NCI-H2029 treated with DMSO at 0.1 percent for 48 hours (cell line): ENCODE measurements around the gene SLC2A5.
"Not testable (repeated sequence)": the region's sequence is repeated elsewhere in the genome, so short reads cannot be mapped to it uniquely, and the experiment has no call there.

Source experiments
- DNase-seq: peaks from one replicate; lab custom pipeline; 2025; lab: John Stamatoyannopoulos, UW

The SLC2A5 gene

DNA sequence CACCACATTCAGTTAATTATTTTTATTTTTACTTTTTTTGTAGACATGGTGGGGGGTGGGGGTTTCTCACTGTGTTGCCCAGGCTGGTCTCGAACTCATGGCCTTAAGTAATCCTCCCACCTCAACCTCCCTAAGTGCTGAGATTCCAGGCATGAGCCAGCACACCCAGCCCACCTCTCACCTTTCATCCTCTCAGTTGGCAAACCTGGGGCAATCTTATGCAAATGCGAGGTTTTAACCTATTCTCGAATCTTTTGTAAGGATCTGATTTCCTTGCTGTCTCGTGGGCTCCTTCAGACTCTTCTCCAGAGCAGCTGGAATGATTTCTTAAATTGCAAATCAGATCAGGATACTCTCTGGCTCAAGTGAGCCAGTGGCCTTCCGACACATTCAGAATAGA, 36.1 kb downstream of the SLC2A5 start:
- no peak for DNase-seq

DNA sequence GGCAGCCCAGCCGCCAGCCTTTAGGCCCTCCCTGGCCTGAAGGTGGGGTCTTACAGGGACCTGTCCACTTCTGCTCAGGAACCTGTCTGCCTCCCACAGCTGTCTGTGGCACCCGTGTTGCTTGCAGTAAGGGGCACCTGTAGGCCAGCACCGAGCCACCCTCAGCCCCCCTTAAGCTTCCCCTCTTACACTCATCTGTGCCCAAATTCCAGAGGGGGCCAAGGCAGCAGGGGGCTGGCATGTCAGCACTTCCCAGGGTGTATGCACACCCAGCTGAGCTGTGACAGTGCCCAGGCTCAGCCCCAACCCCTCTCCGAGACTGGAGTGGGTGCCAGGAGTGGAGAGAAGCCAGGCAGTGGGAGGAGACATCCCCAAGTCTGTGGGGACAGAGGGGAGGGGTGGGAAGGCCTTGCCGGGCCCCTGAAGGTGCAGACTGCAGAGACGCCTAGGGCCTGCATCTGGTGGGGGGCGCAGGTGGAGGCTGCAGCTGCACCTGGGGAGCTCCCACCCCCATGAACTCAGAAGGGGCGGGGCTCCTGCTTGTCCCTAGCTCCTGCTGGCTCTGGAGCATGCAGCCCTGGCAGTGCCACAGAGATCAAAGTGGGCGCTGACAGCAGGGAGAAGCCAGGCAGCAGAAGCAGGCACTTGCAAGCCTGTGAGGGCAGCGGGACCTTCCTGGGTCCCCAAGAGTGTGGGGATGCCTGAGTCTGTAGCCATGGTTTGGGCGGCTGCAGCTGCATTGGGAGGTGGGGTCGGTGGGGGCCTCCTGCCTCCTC, 37.8 kb downstream of the SLC2A5 start:
- no peak for DNase-seq

DNA sequence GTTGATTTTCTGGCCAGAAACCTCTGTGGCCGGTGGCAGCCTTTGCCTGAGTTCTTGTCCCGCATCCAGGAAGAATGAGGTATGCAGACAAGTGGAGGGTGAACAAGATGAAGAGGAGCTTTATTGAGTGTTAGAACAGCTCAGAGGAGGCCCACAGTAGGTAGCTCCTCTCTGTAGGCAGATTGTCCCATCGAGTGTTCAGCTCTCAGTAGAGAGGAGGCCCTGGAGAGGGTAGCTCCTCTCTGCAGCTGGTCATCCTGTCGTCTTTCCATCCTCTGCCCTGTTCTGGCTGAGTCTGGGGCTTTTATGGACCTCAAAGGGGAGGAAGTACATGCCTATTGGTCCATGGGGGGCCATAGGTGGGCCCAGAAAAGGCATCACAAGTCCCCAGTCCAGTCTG, 38.4 kb downstream of the SLC2A5 start:
- DNase-seq = not testable (repeated sequence)

DNA sequence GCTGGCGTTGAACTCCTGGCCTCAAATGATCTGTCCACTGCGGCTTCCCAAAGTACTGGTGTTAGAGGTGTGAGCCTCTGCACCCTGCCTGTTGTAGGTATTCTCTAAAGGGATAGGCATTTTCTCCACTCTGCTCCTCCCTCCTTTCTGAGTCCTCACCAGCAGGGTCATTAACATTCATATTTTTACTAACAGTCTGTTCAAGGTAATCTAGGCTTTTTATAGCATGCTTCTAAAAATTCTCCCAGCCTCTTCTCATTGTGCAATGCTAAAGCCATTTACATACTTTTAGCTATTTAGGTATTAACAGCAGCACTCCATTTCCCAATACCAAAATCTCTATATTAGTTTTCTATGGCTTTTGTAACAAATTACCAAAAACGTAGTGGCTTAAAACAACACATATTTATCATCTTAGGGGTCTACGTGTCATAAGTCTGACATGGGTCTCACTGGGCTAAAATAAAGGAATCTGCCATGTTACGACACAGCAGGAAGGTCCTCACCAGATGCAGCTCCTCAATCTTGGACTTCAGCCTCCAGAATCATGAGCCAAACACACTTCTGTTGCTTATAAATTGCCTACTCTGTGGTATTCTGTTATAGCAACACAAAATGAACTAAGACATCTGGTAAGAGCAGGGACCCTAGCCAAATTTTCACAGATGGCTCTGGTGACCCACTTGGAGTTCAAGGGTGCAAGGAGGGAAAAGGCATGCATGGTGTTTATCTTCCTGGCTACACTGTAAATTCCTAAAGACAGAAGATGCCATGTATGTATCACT, 40.3 kb downstream of the SLC2A5 start:
- no peak for DNase-seq

DNA sequence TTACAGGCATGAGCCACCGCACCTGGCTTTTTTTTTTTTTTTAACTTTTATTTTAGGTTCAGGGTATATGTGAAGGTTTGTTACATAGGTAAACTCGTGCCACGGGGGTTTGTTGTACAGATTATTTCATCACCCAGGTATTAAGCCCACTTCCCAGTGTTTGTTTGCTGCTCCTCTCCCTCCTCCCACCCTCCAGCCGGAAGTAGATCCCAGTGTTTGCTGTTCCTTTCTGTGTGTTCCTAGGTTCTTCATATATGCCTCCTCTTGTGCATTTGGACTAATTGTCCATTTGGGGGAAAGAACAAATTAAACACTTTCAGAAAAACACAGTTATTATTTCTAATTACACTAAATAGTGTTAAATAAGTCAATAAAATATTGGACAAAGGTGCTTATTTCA, 42.1 kb downstream of the SLC2A5 start:
- DNase-seq = peak; percentile 25

DNA sequence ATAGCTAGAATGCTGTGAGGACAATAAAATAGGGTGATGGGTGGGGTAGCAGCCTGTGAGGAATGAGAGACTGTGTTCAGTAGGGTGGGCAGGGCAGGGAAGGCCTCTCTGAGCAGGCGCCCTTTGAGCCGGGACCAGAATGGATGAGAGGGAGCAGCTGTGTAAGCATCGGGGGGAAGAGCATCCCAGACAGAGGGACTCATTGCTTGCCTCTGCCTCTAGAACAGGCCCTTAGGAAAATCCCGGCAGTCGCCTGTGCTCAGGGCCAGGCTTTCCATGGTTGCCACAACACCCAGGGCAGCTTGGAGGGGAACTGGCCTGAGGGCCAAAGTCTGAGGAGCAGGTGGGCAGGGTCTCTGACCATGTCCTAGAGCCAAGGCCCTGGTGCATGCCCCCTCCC, 44.0 kb downstream of the SLC2A5 start:
- no peak for DNase-seq

DNA sequence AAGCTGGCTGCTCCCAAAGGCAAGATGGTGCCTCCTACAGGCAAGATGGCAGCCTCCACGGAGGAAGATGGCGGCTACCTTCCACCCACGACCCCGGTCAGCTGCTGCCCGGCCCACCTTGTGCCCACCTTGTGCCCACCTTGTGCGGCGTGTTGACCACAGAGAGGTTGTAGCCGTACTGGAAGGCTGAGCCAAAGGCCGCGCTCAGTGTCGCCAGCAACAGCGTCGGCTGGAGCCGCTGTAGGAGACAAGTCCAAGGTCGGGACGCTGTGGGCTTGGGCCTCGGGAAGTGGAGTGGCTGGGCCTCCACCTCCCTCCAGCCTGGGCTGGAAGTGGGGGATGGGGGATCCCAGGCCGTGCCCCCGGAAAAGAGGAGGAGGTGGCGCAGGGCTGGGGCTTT, 44.6 kb downstream of the SLC2A5 start:
- no peak for DNase-seq

DNA sequence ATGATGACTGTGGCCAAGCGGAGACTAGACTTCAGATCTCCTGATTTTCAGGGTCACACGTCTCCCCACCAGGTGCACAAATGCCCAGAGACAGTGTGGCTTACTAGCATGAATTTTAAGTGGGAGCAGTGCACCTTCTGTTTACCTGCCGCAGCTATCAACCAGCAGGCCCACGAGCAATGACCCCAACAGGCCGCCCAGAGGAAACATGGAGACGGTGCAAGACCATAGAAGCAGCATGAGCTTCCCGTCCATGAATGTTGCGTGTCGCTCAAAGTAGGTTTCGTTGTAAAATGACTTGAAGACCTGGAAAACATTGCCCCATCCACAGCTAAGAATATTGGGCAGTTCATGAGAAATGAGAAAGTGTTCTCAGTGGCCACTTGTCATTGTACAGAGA, 46.7 kb downstream of the SLC2A5 start:
- no peak for DNase-seq

DNA sequence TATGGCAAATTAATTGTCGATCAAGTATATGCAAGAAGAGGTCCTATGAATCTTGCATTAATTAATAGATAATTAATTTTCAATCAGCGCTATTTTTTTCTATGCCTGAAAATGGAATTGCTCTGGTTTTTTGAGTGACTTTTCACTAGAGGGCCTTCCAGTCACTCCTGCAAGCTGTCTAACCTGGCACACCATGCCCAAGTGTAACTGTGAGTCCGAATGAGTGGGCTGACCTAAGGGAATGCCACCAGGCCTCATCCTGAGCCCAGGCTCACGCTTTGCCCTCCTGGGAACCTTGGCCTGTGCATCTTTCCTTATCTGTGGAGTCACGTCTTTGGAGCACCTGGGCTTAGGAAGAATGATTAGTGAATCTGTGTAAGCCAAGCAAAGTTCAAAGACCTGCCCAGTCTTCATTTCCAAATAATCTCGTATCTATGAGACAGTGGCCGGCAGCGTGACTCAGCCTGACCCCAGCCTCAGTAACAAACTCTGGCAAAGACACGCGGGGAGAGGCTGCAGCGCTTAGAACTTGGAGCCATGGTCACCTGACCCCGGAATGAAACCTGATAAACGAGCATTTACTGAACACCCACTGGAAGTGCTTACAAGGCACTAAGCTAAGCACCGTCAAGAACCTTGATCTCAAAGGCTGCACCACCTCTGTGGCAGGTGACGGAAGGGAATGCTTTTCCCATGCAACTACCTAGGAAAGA, 47.3 kb downstream of the SLC2A5 start:
- DNase-seq = not testable (repeated sequence)

DNA sequence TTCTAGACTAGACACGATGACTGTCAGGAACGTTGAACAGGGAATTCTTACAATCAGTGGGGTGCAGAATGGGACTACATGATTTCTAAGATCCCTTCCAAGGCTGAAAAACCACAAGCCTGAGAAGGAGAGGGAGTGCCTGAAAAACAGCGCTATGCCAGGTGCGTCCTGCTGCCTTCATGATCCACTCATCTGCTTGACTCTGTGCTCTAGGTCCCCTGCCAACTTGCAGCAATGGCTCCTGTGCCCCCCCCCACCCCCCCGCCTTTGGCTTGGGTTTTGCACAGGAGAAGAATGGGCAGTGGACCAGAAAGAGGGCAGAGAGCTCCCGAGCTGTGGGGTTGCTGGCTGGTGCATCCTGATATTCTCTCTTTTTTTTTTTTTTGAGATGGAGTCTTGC, 49.1 kb downstream of the SLC2A5 start:
- no peak for DNase-seq

DNA sequence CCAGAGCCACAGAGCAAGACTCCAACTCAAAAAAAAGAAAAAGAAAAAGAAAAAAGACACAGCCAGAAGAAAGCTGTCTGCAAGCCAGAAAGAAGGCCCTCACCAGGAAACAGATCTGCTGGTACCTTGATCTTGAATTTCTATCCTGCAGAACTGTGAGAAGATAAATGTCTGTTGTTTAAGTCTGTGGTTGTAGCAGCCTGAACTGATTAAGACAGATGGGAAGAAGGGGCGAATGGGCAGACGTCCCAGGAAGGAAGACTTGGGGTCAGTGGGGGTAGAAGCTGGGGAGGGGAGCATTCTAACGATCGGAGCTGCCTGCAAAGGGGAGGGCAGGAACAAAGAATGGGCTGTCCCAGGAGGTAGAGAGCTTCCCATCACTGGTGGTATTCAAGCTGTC, 49.5 kb downstream of the SLC2A5 start:
- no peak for DNase-seq

DNA sequence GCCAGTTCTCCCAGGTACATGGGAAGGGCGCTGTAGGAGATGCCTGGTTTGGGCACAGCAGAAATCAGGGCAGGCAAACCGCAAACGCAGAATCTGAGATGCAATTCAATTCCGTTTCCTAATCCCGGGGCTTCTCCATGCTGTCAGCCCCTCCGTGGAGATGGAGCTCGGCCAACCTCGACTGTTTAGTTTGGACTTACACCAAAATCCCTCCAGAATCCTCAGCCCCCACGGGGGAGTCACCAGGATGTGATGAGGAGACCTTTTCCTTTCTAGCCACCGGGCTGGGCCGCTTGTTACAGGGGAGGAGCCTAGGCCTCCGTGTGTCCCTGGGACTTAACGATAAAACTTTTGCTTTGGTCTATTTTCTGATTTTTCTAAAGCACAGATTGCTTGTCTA, 51.1 kb downstream of the SLC2A5 start:
- DNase-seq = no peak

DNA sequence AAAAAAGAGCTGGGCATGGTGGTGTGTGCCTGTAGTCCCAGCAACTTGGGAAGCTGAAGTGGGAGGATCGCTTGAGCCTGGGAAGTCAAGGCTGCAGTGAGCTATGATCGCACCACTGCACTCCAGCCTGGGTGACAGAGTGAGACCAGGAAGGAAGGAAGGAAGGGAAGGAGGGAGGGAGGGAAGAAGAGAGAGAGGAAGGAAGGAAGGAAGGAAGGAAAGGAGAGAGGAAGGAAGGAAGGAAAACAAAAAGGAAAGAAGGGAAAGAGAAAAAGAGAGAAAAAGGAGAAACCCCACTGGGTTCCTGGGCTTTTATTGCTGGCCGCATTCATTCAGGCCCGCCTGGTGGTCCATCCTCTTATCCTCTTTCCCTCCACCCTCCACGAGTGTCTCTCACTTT, 53.0 kb downstream of the SLC2A5 start:
- DNase-seq = no peak

DNA sequence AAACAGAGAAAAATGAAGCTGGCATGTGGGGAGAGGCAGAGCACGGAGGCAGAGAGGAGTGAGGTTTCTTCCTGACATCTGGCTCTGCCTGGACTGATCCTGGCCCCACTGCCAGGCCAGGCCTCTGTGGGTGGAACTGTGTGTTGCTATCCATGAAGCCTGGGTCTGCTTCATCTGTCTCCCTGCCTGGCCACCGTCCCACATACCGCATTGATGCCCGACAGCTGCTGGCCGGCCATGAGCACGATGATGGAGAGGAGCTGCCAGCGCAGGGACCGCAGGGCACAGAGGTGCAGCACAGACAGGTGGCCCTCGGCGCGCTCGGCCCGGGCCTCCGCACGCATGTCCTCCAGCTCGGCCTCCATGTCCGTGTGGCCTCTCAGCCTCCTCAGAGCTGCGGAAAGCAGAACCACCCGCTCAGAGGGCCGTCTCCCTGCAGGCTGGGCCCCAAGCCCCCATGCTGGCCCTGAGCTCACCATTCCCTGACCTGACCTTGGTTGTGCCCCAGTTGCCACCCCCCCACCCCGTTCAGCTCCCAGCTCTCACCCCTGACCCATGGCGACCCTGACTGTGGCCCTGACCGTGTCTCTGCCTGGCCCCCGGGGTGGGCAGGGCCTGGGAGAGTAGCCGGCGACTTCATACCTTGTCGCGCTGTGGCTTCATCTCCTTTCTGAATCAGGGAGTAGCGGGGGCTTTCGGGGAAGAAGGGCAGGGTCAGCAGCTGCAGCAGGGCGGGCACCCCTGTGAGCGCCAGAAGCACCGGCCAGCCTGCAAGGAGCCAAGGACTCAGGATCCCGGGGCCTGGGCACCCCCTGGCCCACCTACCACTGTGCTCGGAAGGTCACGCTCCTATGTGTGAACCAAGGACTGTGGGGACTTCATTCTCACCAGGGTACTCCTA, 54.7 kb downstream of the SLC2A5 start:
- no peak for DNase-seq

DNA sequence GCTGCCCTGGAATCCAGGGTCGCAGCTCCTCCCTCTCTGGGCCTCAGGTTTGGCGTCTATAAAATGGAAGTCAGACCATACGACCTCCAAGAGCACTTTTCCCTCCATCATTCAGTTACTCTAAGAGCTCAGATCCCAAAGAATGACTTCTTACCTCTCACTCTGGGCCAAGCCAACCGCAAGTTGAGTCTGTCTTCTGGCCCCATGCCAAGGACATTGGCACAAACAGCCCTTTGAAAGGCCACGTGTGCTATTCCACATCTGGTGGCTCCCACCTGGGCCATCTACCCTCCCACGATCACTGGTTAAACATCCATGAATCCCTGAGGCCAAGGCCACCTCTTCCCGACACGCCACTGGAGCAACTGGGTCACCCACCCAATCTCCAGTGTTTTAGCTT, 55.6 kb downstream of the SLC2A5 start:
- no peak for DNase-seq

DNA sequence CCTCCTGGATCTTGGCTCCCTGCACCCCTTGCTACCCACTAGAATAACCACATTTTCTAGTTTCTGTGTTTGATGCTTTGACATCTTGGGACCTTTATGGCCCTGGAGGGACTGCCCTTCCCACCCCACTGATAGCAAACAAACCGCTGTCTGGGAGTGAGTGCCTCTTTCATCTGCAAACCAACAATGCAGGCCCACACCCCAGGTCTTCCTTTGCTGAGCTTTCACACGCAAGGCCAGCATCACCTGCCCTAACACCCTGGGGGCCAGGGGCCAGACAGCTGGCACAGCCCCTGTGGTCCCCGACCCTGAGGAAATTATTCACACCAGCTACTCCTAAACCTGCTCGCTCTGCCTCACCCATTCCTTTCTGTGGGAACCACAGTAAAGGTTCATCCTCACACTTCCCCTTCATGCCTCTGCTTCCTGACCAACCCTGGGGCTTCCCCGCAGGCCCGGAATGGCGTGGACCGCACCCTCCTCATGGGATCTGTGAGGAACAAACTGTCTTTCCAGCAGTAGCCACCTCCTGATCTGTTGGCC, 58.6 kb downstream of the SLC2A5 start:
- no peak for DNase-seq

DNA sequence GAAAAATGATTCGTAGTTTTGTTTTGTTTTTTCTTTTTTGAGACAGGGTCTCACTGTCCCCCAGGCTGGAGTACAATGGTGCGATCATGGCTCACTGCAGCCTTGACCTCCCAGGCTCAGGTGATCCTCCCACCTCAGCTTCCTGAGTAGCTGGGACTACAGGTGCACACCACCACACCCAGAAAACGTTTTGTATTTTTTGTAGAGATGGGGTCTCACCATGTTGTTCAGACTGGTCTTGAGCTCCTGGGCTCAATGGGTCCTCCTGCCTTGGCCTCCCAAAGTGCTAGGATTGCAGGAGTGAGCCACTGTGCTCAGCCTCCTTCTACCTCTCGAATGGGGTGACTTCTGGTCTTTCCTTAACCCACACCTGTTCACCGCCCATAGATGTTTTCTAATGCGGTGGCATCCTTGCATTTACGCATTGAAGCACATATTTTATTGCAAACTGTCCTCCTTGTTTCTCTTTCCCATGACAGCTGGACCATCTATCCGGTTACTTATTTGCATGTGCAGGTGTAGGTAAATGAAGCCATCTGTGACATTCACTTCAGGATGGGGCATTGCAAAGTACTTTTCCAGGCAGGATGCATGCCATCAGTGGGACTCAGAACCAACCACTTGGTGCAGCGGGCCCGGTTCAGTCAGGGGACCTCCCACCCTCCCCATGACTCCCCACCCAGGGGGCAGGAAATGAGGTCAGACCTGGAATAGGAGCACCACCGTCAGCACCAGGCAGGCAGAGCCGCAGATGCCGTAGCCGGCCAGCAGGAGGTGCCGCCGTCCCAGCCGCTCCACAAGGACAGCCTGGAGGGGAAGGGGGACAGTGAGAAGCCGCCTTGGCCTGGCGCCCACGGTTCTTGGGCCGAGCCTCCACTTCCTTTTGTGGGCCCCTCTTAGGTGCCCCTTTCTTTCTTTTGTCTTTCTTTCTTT, 59.7 kb downstream of the SLC2A5 start:
- no peak for DNase-seq

DNA sequence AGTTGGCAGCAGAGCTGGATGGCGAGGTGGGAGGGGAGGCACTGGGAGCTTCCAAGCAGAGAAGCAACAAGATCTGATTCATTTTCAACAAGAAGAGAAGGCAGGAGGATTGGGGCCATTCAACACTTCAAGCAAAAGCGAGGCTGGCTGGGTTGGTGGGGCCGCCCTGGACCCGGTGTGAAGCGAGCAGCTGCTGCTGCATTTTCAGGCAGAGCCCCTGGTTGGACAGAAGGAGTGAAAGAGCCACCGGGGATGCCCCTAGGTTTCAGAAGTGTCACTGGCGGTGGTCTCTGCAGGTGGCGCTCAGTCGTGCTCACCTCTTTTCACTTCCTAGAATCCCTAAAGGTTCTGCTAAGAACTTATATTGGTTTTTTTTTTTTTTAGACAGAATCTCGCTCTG, 61.2 kb downstream of the SLC2A5 start:
- no peak for DNase-seq

DNA sequence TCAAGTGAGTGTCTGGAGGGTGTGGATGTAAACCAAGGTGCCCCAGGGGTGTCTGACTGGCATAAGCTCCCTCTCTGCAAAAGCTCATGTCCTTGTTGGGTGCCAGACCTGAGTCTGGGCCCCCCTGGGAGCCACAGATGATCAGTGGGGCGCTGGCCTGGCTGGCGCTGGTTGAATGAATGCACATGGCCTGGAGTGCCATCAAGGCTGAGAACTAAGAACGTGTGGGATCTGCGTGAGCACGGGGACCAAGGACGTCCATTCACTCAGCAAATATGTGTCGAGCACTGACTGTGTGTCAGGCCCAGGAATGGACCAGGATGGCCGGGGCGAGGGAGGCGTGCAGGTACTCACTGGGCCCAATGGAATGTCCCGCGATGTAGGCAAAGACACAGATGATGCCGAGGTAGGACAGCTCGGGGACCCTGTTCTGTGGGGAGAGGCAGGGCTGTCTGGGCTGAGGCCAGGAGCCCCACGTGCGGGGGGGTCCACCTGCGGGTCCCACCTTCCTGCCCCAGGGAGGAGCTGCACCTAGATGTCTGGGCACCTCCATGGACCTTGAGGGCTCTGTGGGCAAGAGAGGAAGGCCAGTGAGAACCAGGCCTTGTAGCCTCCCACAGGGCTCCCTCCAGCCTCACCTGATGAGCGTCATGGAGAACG, 62.3 kb downstream of the SLC2A5 start:
- no peak for DNase-seq

DNA sequence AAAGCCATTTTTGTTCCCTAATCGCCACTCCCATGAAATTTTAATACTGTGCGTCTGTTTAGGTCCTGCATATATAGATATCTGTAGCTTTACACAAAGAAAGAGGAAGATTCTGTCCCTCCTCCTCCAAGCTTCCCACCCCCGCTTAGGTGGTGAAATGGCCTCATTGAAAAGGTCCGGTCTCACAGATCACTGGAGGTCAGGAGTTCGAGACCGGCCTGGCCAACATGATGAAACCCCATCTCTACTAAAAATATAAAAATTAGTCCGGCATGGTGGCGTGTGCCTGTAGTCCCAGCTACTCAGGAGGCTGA, 64.1 kb downstream of the SLC2A5 start:
- no peak for DNase-seq
